ENCODE measurements around the gene SLC33A1.

GRCh38 chr3:155861476-155862183 is 7.4 kb upstream of the SLC33A1 start:
- TF ChIP-seq POLR2AphosphoS5 (IDR thresholded peaks at IDR 0.05; ENCODE audit: low read depth, low read length) (no peak), CTCF (IDR thresholded peaks at IDR 0.05) (no peak), SIN3A (IDR thresholded peaks at IDR 0.05; ENCODE audit: borderline replicate concordance, insufficient read depth, low read depth, low read length) (no peak)
